Stimulated activated CD4-positive, alpha-beta T cell treated with anti-CD3 and anti-CD28 coated beads, Interleukin-1b, Interleukin-23, amount 100 ng/mL, for 48 hours (primary cell): Measurements from ENCODE around the gene CKB.
"Not testable (repeated sequence)": the region's sequence is repeated elsewhere in the genome, so short reads cannot be mapped to it uniquely, and the experiment has no call there.

ENCODE experiments used
- DNase-seq: peaks from one replicate; pipeline ENCODE4 v3.0.0-alpha.2; 2020

CKB gene

DNA sequence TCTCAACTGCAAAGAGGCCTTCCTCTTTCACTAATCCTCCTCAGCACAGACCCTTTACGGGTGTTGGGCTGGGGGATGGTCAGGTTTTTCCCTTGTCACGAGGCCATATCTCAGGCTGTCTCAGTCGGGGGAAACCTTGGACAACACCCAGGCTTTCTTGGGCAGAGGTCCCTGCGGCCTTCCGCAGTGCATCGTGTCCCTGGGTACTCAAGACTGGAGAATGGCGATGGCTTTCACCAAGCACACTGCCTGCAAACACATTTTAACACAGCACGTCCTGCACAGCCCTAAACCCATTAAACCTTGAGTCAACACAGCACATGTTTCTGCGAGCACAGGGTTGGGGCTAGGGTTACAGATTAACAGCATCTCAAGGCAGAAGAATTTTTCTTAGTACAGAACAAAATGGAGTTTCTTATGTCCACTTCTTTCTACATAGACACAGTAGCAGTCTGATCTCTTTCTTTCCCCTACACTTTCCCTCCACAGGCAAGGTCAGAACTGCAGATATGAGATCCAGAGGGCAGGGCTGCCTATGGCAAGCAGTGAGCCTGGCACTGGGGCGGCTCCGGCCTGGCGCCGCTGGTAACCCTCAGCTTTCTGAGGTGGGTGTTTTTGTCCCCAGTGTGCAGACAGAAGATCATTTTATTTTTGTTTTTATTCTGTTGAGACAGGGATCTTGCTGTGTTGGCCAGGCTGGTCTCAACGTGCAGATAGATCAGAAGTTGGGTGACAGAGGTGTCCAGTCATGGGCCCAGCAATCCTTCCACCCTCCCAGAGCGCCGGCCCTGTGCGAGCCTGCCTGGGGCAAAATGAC, 3.0 kb upstream of the CKB start:
- DNase-seq, result not testable (repeated sequence)

DNA sequence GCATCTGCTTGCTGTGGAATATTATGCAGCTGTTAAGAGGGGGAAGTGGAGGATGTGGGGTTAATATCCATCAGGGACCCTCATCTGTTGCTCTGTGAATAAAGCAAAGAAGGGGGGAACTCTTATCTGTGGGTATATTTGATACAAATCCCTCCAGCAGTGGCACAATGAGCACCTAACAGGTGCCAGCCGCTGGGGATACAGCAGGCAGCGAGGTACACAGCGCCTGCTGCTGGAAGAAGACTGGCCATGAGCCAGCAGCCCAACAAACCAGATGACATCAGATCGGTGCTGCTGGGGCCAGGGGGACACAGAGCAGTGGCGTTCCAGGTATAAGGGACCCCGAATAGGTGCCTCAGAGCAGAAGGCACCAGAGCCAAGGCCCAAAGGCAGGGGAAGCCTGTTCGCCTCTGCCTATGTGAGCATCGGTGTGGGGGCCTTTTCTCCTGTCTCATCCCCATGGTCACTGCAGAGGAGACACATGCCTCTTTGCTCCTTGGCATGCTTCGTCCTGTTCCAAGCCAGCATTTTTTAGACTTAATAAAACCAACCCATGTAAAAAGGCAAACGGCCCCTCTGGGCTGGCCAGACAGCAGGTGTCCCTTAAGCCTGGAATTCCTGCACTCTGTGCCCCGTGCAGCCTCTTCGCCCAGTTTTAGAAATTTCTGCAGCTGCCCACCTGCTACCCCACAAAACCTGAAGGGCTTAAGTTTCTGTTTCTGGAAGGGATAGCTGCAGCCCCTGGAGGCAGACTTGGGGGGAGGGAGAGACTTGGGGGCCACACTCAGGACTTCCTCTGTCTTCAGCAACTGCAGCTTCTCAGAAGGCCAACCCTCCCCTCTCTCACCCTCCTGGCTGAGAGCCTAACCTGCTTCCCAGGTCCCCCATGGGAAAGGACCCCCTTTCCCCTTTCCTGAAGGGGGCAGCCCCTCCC, 1.6 kb upstream of the CKB start:
- no peak for DNase-seq

DNA sequence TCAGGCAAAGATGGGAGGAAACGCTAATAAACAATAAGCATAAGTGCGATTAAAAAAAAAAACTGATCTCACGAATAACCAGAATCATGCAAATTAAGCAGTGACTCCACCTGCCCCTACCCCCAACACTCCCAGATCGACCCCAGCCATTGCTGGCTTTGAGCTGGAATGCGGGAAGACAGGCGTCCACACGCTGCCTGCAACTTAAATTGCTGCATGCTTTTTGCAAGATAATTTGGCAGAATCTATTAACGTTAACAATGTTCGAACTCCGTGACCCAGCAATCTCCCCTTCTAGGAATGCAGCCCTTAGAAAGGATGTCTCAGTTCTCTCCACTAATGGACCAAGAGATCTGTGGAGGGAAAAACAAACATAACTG, 935 bp upstream of the CKB start:
- no peak for DNase-seq

DNA sequence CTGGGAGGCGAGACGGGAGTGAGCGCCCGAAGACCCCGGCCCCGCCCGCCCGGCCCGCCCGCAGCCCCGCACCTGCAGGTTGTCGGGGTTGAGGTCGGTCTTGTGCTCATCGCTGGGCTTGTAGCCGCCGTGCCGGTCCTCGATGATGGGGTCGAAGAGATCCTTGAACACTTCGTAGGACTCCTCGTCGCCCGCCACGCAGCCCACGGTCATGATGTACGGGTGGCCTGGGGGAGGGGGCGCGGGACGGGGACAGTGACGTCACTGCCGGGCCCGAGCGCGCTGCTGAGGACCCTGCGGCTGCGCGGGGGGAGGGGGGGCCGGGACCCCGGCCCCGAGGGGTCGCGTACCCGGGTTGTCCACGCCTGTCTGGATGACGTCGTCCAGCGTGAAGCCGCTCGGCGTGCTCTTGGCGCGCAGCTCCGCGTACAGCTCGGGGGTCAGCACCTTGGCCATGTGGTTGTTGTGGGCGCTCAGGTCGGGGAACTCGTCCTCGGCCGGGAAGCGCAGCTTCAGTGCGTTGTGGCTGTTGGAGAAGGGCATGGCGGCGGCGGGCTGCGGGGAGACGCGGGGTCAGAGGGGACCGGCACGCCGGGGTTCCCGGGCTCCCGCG, 573 bp downstream of the CKB start:
- no peak for DNase-seq

DNA sequence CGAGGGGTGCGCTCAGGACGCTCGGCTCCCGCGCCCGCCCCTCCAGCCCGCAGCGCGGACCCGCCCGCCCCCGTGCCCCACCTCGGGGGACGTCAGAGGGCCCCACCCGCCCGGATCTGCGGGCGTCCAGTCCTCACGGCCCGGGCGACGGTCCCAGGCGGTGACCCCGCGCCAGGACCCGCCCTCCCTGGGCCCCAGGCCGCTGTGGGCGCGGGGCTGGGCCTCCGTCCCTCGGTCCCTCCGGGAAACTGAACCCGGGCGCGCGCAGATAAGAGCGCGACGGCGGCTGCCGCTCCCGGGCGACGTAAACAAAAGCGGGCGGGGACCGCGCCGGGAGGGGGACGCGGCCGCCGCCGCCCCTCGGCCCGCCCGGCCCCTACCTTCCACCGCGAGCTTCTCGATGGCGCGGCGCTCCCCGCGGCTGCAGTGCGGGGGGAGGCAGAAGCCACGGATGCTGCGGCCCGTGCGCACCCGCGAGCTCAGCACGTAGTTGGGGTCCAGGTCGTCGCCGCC, 1.1 kb downstream of the CKB start:
- no peak for DNase-seq

DNA sequence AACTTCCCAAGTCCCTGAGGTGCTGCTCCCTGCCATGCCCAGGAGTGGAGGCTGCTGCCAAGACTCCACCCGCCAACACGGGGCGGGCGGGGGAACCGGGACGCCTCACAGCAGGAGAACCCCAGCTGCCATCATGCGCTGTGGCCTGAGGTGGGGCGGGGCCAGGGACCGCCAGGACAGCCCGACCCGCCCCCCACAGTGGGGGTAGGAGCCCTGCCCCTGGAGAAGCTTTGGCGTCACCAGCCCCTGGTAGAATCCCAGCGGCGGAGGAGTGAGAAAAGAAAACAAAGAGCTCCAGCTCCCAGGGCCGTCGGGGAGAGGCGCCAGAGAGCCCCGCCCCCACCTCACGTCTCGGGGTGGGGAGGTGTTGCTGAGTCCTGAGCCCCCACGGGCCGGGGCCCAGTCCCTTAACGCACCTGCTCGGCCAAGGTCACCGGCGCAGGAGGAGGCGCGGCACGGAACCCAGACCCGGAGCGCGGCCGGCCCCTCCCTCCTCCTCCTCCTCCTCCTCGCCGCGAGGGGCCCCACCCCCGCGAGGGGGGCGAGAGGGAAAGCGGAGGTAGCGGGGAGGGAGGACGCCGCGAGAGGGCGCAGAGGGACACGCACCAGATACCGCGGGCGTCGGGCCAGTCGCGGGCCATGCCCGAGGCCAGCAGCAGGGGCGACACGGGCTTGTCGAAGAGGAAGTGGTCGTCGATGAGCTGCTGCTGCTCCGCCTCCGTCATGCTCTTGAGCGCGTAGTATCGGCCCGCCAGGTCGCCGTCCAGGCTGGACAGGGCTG, 1.8 kb downstream of the CKB start:
- peak; percentile 34 for DNase-seq

DNA sequence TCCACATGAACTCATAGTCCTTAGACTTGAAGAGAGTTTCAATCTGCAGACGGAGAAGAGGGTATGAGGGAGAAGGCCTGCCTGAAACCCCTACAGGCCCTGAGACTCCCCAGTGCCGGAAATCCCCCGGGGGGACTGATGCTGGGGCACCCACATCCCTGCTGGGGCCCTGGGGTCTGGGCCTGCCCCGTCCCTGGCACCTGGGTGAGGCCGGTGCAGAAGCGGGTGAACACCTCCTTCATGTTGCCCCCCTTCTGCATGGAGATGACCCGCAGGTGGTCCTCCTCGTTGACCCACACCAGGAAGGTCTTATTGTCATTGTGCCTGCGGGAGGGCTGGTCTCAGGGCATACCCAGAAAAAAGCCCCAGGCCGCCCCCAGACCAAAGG, 2.4 kb downstream of the CKB start:
- no peak for DNase-seq

DNA sequence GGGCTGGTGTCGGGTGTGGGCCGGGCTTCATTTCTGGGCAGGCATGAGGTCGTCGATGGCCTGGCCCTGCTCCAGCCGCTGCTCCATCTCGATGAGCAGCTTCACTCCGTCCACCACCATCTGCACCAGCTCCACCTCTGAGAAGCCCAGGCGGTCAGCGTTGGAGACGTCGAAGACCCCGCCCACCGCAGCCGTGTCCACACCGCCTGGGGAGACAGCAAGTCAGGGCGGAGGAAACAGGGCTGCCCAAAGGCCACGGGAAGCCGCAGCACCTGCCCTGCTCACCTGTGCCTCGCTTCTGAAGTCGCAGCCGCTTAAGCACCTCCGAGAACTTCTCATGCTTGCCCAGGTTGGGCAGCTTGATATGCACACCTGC, 2.8 kb downstream of the CKB start:
- no peak for DNase-seq

DNA sequence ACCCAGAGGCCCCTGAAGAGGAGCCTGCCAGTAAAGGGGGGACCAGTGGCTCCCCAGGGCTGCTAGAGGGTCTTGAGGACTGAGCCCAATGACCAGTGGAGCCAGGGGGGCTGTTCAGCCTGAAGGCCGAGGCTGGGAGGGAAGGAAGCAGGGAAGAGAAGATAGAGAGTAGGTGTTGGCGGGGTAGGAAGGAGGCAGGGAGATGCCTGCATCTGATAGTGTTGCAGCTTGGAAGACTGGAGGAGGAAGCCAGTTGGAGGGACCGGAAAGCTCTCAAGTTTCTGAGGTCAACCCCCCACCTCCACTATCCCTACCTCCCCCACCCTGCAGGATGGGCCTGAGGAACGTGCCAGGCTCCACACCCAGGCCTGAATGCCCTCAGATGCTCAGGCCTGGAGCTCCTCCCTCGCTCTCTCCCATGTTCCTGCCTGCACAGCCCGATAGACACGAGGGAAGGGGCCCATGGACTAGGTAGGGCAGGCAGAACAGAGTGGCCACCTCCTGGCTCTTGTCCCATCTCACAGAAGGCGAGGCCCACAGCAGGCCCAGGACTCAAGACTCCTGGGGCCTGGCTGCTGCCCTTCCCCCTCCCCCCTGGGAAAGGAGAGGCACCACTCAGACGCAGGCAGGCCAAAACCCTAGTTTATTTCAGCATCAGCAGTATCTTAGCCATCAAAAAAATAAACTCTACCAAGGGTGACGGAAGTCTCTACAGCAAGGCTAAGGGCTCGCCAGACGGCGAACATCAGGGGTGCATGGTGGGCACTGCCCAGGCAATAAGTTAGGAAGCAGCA, 3.4 kb downstream of the CKB start:
- DNase-seq, result no peak

DNA sequence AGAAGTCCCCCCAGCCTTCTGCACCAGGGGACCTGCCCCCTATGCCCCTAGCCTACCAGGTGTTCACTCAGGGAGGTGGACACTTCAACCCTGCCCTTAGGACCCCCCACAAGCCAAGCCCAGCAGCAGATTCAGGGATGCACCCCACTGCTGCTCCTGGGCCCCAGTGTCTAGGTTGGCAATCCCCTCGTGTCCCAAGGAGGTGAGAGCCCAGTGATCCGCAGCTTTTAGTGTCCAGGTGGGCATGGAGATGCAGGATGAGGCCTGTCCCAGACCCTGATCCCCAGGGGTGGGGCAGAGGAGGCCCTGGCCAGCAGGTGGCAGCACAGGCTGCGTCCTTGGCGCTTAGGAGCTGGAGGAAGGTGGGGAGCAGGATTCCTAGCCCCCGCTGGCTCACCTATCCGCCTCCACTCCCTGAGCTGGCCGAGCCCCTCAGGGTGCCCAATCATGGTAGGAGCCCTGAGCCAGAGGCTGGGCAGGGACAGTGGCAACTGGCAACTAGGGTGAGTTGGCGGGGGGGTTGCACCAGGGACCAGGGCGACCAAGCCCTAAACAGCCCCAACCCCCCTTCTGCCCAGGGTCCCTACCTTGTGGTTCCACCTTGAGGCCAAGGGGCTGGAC, 4.1 kb downstream of the CKB start:
- peak; percentile 54 for DNase-seq

DNA sequence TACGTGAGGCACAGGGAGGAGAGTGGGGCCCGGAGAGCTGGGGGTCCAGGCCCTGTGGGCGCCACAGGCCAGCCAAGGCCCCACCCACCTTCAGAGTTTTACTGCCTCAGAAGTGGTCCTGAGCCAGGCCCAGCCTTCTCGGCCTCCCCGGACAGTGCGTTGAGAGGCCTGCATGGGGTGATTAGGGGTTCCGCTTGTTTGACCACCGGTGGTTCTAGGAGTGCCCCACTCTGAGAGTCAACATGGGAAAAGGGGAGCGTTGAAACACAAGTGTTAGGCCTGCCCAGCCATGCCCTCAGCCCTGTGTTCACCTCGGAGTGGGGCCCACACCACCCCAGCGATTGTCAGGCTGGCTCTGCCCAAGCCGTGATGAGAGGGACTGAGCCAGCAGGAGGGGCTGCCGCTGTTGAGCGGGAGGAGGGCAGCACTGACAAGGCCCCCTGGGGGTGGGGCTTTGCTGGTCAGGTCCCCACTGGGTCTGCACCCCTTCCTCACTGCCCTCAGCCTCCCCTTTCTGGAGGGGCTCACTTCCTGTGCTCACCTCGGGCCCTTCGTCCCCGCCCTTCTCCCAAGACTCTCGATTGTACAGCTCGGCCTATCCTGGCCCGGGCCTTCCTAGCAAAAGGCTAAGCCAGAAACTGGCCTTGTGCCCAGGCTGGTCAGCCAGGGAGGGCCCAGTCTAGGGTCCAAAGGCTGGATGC, 4.8 kb downstream of the CKB start:
- no peak for DNase-seq

DNA sequence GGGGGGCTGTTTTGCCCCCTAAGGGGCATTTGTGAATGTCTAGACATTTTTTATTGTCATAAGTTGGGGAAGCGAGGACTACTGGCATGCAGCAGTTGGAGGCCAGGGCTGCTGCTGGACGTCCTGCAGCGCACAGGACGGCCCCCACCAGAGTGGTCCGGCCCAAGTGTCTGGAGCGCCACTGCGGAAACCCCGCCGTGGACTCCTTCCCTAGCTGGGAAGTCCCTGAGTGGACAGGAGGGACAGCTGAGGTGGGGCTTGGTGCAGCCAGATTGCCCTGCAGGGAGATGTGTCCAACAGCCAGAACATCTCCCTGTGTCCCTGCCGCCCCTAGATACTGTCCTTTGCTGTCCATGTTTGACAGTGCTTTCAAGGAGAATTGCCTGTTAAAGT, 5.5 kb downstream of the CKB start:
- DNase-seq, result no peak

DNA sequence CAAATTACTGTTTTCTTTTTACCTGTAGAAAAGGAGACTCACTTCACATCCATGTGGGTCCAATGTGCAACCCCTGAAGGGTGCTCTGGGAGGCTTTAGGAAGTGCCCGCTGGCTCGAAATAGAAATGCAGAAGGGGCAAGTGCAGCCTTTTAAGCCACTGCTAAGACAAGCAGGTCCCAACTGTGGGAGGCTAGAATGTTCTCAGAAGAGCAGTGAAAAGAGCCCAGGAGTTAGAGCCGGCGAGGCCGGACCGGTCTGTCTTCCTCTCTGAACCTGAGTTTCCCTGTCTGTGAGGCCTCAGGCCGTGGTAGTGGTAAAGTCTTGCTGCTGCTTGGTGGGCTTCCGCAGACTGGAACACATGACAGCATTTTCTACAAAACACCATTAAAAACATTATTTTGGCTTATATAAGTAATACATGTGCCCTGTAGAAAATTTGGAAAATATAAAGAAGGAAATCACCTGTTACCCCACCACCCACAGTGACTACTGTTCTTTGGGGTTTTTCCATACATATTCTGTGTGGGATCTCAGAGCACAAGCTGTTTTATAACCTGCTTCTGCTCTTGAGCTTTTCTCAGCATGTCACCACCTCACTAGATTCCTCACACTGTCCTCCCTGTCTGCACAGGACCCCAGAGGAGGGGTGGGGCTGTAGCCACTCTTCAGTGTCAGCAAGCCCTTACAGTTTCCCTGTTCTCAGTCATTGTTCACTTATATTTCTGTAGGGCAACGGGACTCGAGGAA, 6.0 kb downstream of the CKB start:
- DNase-seq, result no peak

DNA sequence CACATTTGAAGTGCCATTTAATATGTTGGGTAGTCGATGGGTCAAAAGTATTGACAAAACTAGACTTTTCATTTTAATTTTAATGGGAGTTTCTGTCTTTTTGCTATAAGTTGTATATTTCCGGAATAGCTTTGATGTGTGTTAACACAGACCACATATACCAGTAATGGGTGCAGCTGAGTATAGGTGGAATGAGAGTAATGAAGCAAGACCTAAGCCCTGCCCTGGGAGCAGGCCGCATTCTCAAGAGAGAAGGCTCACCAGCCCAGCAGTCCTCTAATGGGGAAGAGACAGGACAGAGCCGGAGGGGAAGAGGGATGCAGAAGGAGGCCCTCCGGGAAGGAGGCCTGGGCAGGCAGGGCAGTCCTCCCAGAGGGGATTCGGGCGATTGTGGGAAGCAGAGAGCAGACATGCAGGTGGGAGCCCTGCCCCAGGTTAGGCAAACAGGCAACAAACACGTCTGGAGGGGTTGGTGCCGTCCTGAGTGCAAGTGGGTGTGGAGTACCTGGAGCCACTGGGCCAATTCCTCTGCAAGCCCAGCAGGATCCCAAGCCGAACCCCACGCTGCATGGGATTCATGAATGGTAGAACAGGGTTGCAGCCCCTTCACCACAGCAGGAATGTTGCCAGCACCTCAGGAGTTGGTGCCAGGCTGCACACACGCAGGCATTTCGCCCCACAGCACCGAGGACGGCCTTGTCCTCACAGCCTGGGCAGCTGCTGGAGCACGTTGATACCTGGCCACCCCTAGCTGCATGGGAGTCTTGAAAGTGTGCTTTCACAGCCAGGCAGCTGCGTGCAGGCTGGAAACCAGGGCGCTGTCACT, 7.8 kb downstream of the CKB start:
- DNase-seq, result no peak

DNA sequence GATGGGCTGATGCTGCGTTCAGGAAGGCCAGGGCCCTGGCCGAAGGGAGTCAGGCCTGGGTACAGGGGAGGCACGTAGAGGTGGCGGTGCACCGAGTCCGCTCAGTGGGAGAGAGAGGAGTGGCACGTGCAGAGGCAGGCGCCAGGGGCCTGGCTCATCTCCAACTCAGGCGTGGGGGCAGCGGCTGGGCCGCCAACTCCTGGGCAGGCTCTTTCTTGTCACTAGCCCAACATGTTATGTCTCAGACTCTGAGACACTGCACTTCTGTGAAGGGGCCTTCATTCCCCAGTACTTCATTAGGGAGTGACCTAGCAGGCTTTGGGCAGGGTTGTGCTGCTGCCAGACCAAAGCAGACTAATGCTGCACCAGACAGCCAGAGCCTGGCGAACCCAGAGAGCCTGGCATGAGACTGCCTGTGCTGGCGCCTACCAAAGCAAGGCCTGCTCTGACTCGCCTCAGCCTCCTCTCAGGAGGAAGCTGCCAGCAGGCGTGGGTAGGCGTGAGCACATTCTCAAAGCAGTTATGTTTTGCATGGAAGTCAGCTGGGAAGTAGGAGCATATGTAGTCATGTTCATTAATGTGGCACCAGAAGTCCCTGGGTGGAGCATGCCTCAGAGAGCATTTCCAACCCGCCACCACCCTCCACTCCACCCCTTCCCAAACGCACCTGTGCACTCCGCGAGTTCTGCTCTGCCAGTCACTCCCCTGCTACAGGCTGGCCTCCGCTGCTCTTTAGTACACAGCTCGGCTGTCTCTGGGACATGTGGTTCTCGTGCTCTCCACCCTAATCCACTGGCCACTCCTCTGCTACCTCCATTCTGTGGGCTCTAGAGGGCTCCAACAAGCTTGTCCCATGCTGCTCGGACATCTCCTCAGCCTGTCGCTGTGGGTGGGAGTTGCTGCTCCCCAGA, 9.7 kb downstream of the CKB start:
- no peak for DNase-seq

DNA sequence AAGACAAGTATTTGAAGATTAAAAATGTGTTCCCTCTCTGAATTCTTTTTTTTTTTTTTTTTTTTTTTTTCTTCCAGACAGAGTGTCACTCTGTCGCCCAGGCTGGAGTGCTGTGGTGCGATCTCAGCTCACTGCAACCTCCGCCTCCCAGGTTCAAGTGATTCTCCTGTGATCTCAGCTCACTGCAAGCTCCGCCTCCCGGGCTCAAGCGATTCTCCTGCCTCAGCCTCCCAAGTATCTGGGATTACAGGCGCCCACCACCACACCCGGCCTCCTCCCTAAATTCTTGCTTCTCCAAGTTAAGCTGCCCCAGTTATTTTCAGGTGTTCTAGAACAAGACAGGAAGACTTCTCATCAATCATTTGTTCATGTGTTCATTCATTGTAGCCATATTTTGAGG, 10.4 kb downstream of the CKB start:
- not testable (repeated sequence) for DNase-seq

DNA sequence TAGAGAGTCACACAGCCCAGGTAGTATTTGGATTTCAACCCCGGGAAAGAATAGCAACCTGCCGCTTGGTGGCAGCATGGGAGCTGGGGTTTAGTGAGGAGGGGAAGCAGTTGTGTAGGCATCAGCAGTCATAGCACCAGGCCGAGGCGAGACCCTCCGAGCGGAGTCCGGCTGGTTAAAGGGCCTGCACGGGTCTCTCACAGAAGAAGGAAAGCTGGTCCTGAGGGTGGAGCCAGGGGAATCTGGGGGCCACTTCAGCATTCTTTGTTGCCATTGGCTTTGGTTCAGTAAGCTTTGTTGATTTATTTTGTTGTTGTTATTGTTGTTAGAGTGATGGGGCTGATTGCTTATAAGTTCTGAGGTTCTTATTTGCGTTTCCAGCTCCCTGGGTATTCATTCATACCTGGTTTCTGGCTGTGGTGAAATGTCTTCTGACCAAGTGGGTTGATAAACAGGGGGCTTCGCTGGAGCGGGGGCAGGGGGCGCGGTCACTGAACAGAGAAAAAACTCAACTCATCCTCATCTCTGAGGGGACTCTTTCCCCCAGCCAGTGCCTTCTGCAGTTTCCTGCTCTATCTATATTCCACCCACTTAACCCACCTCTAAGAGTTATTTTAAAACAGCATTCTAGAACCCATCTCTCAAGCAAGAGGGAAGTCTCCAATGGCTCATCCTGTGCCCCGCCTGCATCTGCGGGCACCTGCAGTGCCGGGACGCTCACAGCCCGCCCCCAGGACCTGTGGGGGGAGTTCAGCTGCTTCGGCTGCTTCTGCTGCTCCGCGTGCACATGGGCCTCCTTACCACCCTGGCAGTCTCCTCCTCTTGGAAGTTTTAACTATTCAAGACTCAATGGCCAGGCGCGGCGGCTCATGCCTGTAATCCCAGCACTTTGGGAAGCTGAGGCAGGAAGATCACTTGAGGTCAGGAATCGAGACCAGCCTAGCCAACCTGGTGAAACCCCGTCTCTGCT, 11.6 kb downstream of the CKB start:
- DNase-seq, result no peak
